ENCODE data around the gene NUDT4.
"Not testable (repeated sequence)": the region's sequence is repeated elsewhere in the genome, so short reads cannot be mapped to it uniquely, and the experiment has no call there.

Gene NUDT4

DNA sequence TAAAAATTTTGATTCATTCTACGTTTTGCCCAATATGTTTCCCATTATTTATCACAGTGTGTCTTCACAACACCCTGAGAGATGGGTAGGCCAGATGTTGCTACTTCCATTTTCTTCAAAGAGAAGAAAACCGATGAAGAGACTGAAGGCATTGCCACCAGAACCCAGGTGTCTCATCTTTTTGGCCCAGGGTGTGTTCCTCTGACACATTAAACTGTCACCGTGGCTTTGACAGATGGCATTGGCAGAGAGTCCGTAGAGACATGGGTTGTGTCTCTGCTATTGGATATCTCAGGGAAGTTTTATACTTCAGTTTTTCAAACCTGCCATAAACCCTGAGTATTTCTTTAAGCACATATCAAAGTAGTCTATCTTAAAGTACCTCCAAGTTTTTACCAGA lies 11.3 kb upstream of the NUDT4 start:
- no peak for FAIRE-seq
- DNase-seq (ENCODE audit: low spot score): no peak

DNA sequence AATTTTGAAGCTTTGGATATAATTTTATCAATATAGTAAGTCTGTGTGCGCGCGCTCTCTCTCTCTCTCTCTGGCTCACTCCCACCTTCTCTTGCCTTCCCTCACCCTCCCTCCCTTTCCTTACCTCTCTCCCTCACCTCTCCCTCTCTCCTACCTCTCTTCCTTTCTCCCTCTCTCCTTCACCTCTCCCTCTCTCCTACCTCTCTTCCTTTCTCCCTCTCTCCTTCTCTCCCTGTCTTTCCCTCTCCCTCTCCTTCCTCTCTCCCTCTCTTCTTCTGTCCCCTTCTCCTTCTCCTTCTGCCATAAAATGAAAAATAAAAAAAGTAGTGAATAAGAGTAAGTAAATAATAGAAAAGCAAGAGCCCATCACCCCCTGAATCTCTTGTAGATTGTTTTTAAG lies 9.0 kb upstream of the NUDT4 start:
- FAIRE-seq (no peak), DNase-seq (ENCODE audit: low spot score) (no peak)

DNA sequence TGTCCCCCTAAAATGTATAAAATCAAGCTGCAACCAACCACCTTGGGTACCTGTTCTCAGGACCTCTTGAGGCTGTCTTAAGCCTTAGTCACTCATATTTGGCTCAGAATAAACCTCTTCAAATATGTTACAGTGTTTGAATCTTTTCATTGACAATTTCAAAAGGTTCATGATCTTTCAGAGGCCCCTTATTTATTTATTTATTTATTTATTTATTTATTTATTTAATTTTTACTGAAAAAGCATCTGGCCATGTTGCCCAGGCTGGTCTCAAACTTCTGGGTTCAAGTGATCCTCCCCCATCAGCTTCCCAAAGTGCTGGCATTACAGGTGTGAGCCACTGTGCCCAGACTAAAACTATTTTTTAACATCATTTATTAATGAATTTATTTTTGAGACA lies 8.2 kb upstream of the NUDT4 start:
- no peak for FAIRE-seq

DNA sequence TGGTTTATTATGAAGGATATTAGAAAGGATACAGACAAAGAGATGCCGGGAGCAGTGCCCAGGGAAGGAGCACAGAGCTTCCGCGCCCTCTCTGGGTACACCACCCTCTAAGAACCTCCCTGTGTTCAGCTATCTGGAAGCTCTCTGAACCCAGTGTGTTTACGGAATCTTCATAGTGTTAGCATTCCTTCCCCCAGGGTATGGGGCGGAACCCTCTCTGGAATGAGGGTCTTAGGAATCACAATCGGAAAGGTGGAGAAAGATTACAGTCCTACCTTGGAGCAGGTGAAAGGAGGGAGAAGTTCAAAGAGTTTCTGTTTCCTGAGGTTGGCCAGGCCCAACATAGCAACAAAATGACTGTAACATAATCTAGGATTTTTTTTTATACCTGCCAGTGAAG lies 6.8 kb upstream of the NUDT4 start:
- no peak for FAIRE-seq
- no peak for DNase-seq (ENCODE audit: low spot score)

More for the DNA sequence above, 8.2 kb upstream of the NUDT4 start:
- no peak for DNase-seq (ENCODE audit: low spot score)

DNA sequence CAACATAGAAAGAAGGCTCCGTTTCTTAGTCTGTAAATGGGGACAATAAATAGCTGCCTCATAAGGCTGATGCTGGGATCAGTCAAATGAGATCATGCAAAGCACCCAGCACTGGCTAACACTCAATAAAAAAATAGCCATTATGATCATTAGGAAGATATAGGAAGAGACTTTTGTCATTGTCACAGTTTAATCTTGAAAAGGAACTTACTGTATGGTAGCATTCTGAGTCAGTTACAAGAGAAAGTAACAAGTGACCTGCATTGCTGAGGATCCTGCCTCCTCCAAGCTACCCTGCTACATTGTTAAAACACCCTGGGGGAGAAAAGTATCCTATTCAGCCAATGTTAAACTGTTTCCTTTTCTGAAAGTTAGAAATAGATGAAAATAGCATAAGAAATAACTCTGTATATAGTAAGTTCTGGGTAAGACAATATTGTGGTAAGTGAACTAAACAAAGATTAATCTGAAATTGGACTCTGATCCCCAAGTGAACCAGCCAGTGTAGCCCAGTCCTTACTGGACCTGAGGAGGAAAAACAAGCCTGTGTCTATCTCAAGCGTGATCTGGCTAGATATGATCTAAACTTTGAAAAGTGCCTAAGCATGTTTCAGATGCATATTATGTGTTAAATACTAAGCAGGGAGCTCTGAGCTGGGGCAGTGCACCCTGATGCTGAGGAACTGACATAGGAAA lies 3.6 kb upstream of the NUDT4 start:
- DNase-seq (ENCODE audit: low spot score) (no peak), FAIRE-seq (no peak)

DNA sequence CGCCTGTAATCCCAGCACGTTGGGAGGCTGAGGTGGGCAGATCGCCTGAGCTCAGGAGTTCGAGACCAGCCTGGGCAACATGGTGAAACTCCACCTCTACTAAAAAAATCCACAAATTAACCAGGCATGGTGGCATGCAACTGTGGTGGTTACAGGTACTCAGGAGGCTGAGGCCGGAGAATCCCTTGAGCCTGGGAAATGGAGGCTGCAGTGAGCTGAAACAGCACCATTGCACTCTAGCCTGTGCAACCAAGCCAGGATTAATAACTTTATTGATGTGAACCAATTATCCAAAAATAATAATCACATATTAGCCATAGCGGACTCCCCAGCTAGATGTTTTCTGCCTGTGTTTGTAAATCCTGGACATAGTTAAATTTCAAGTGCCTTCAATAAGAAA lies 1.8 kb upstream of the NUDT4 start:
- no peak for FAIRE-seq
- no peak for DNase-seq (ENCODE audit: low spot score)

DNA sequence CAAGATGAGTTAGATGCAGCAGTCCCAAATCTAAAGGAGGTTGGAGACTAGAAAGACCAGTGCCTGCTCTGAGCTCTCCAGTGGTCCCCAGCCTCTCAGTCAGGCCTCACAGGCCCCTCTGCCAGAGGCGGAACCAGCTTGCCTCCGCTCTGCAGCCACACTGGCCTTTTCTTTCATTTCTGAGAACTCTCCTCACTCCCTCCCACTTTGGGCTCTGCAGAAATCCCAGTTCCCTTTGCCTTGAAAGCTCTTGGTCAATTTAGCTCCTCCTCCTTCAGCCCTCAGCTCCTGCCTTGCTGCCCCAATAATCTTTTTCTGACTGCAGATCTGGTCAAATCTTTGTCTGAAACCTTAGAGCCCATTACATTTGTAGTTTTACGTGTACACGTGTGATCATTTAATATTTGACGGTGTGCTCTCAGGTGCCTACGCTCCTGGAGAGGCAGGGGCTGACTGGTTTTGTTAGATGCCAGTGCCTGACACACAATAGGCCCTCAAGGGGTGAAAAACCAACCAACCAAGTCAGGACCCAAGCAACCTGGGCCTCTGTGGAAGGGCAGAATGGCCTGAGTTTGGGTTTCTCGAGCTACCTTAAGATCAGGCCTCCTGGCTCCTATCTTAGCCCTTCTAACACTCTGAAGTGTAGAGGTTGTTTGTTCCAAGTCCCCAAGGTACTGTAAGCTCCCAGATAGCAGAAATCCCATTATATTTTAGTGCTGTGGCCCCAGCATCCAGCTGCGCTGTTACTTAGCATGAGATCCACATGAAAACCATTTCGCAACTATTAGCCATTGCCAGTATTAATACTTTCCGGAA lies 1.1 kb upstream of the NUDT4 start:
- FAIRE-seq (no peak), DNase-seq (ENCODE audit: low spot score) (no peak)

DNA sequence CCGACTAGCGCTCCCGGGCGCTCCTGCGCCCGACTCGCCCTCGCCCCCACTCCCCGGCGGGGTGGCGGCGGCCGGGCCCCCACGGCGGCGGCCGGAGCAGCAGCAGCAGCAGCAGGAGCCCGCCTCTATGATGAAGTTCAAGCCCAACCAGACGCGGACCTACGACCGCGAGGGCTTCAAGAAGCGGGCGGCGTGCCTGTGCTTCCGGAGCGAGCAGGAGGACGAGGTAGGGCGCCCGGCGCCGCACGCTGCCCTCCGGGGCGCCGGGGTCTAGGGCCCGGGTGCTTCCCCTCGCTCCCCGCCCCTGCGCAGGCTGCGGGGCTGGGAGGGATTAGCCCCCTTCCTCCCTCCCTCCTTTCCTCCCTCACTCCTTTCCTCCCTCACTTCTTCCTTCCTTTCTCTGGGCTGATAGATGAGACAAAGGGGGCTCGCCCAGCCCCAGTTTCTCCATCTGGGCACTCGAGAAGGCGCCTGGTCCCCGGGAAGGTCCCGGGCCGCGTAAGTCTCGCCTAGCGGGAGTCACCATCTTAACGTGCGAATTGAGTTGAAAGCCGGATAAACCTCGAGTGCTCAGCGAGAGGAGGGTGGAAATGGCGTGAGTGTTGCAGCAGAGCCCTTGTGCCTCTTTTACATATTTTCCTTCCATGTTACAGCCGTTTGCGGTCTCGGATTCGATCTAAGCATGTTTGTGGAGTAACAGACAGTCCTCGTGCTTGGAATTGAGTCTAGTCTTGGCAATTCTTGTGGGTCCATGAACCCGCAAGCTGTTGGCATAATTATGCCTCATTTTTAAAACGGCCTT lies 672 bp downstream of the NUDT4 start:
- not testable (repeated sequence) for FAIRE-seq
- DNase-seq (ENCODE audit: low spot score): peak; percentile 32

DNA sequence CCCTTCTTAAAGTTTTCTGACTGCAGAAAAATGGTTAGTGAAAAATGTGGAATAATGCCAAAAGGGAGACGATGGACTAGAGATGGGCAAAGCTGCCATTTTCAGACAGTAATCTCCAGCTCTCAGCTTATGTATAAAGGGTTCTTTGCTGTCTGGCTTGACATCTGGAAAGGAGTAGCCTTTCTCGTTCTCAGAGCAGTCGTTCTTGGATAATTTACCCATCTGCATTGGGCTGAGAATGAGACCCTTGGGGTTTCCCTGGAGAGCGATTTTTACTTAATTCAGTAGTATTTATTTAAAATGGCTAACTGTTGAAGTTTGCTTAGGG lies 1.2 kb downstream of the NUDT4 start:
- no peak for DNase-seq (ENCODE audit: low spot score)

DNA sequence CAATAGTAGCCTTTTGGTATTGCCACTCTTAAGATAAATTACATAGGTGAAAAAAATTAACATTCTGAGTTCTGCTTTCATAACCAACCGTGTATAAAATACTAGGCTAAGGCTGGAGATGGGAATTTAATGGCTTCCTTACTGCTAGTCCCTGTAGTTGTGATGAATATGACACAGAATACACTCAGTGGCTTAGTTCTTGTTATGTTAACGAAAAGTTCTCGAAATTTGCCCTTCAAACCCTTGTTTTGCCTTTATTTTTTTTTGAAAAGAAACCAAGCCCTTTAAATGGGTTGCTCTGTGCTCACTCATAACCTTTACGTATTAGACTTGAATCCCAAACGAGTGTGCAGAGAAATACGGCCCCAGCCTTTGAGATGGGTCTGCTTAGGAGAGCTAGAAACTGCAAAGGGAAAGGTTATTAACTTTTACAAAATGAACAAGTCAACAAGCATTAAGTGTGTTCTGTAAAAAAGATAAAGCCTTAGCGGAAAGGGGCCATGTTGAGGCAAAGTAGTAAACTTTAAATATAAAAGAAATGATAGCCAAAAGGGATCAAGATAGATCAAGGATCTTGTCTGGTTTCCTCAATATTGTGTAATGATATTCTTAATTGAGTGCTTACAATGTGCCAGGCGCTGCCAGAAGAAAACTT lies 1.7 kb downstream of the NUDT4 start:
- FAIRE-seq (no peak), DNase-seq (ENCODE audit: low spot score) (no peak)

More for the DNA sequence above, 1.2 kb downstream of the NUDT4 start:
- no peak for FAIRE-seq

DNA sequence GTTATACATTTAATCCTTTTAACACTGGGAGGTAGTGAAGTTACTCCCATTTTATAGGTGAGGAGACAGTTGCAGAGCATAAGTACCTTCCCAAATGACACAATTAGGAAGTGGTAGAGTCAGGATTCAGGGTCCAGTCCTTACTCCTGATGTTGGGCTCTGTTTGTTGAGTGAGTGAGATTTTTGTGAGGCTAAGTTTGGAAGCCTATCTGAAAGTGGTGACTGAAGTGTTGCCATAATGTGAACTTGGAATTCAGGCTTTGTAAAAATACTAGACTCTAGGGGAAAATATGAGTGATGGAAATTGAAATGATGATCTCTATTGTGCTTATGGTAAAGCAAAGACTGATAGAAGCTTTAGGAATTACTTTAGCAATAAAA lies 2.2 kb downstream of the NUDT4 start:
- DNase-seq (ENCODE audit: low spot score) (no peak), FAIRE-seq (no peak)

DNA sequence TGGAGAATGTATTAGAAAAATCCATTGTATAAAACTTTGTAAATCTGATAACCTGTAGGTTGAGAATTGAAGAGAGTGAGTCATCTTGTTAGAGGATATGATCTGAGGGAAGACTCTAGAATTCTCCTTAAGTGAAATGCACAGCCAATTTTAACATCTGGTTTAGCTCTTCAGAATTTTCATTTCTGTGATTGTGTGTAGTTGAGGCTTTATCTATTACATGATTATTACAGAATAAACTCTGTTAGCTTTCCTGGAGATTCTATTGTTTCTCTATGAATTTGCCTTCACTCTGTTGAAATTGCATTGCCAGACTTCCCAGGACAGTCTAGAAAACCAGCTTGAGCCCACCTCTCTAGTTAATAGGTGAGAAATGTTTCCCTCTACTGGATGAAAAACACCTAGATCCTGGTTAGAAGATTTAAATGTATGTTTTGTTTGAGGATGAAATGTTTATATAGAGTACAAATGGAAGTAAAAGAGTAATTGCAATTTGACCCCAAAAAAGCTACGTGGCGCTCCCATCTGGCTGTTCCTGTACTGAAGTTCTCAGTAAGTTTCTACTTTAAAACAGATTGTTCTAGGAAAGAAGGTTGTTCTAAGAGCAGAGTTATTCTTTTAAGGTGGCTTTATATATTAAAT lies 2.9 kb downstream of the NUDT4 start:
- FAIRE-seq (no peak), DNase-seq (ENCODE audit: low spot score) (no peak)

DNA sequence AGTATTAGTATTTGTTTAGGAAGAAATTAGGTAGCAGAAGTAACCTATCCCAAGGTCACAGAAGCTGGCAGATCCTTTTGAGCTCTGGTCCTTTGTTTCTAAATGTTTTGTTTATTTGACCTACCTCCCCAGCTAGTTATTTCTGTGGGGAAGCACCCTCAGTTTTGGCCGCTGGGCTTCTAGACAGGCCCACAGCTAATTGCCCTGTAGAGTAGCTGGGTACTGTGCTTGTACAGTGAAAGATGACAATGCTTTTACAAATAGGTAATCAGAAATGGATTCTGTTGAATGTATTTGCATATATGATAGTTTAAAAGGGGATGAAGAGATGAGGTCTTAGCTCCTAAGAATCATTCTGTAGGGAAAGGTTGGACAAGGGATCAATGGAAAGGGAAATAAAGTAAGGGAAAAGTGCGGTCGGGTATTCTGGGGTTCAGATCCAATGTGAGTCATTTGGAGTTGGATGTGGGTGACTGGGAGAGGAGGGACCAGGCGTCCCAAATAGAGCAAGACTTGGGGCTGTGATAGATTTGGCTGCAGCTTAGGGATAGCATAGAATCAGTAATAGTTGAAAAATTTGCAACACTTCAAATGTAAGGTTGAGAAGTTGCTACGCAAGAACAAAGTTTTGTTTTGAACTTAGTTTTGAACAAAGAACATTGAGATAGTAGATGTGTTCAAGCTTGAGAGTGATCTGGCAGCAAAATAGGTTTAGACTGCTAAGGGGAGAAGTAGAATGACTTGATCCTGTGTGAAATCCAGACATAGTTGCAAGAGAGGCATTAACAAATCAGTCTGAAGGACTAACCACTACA lies 3.6 kb downstream of the NUDT4 start:
- no peak for FAIRE-seq
- DNase-seq (ENCODE audit: low spot score): no peak

DNA sequence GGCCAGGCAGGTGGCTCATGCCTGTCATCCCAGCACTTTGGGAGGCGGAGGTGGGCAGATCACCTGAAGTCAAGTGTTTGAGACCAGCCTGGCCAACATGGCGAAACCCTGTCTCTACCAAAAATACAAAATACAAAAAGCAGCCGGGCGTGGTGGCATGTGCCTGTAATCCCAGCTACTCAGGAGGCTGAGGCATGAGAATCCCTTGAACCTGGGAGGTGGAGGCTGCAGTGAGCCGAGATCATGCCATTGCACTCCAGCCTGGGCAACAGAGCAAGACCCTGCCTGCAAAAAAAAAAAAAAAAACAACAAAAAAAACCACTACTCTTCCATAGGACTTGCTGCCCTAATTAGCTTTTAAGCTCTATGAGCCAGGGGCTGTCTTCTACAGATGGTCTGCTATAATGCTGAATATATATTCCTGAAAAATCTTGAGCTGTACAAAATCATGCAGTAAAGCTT lies 4.3 kb downstream of the NUDT4 start:
- DNase-seq (ENCODE audit: low spot score); FAIRE-seq: not testable (repeated sequence)

DNA sequence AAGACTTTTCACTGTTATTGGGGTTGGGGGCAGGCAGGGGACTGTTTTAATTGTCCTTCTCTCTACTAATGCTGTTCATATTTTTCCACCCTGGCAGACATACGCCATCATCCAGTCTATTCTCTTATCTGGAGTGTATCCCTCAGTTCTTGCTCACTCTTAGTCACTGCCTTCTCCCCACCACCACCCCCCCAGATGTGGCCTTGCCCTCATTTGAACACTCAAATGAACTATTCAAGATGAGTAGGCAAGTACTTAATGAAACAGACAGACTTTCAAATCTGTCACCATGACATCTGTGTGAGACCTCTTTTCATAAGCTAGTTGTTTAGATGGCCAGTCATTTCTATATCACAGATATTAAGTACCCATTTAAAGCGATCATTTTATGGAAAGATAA lies 10.1 kb downstream of the NUDT4 start:
- FAIRE-seq (peak; percentile 48), DNase-seq (ENCODE audit: low spot score) (peak; percentile 53)

DNA sequence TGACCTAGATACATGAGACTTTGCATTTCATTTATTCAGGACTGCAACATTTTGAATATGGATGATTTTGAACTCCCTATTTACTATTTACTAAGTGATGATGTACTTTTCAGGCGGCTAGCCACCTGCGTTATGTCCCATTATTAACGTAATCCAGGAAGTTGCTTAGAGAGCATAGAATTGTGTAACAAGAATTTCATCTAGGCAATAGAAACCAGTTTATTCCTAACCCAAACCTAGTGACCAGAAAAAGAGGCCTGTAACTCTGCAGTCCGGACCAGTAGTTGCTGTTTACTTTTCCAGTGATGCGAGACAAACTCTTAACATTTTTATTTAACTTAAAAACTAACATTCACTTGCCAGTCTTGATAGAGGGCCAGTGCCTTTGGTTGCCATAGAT lies 12.3 kb downstream of the NUDT4 start:
- no peak for FAIRE-seq
- no peak for DNase-seq (ENCODE audit: low spot score)

DNA sequence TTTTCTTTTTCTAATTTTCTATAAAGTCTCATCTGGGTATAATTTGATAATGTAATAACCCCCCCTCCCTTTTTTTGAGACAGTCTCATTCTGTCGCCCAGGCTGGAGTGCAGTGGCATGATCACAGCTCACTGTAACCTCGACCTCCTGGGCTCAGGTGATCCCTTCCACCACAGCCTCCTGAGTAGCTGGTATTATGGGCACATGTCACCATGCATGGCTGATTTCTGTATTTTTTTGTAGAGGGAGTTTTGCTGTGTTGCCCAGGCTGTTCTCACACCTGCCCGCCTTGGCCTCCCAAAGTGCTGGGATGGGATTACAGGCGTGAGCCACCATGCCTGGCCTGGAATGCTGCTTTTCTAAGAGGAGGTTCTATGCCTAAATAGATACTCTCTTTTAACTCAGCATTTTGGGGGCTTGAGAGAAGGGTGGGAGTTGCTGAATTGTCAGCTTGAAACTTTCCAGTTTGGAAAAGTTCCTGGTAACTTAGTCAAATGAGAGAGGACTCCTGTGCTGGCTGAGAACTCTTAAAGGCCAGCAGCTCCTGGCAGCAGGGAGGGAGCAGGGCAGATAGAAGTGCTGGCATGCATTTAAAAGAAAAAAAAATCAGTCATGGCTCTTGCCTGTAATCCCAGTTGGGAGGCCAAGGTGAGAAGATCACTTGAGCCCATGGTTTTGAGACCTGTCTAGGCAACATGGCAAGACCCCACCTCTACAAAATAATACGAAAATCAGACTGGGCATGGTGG lies 13.0 kb downstream of the NUDT4 start:
- FAIRE-seq (no peak), DNase-seq (ENCODE audit: low spot score) (no peak)

DNA sequence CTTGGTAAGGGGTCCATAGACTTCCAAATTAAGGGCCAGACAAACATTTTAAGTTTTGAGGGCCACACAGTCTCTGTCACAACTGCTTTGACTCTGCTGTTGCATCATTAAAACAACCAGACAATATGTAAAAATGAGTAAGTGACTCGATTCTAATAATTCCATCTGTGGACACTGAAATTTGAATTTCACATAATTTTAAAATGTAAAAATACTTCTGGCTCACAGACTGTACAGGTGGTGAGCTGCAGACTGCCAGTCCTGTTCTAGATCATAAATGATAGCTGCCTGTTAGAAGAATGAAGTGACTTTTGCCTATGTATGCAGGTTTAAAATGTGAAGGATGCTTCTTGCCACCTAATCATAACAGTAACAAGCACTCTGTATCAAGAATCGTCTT lies 15.7 kb downstream of the NUDT4 start:
- no peak for FAIRE-seq
- DNase-seq (ENCODE audit: low spot score): no peak

DNA sequence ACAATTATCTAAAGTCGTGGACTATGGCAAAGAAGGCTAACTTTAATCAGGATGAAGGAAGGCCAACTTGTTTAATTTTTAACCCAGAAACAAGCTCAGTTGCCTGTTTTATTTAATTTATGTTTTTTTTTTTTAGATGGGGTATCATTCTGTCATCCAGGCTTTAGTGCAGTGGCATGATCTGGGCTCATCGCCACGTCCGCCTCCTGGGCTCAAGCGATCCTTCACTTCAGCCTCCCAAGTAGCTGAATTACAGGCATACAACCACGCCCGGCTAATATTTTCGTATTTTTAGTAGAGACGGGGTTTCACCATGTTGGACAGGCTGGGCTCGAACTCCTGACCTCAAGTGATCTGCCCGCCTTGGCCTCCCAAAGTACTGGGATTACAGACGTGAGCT lies 19.7 kb downstream of the NUDT4 start:
- FAIRE-seq: no peak
- no peak for DNase-seq (ENCODE audit: low spot score)
